GM12865 (cell line): ENCODE results near the gene RPUSD4.

ENCODE experiments used
- DNase-seq: peaks from one replicate; pipeline ENCODE4 v3.0.0; 2010; ENCODE audit warnings: low read depth
- H3K4me3 ChIP-seq: 2 replicates; pipeline ENCODE4 v1.5.1; 2011; ENCODE audit warnings: mild to moderate bottlenecking, low read depth, low read length, control low read depth
- TF ChIP-seq, protein P1 (sequence below): IDR thresholded peaks from 2 replicates; pipeline ENCODE4 v1.5.1; 2011; ENCODE audit warnings: low read length, control low read depth, low read depth, inconsistent platforms; ENCODE audit not compliant: insufficient read depth; ENCODE audit errors: missing control alignments

The RPUSD4 gene

GRCh38 chr11:126153972-126154371 lies 57.5 kb downstream of the RPUSD4 start:
- no peak overlapping the region for H3K4me3 ChIP-seq
- DNase-seq: no peak
- TF ChIP-seq, protein P1, sequence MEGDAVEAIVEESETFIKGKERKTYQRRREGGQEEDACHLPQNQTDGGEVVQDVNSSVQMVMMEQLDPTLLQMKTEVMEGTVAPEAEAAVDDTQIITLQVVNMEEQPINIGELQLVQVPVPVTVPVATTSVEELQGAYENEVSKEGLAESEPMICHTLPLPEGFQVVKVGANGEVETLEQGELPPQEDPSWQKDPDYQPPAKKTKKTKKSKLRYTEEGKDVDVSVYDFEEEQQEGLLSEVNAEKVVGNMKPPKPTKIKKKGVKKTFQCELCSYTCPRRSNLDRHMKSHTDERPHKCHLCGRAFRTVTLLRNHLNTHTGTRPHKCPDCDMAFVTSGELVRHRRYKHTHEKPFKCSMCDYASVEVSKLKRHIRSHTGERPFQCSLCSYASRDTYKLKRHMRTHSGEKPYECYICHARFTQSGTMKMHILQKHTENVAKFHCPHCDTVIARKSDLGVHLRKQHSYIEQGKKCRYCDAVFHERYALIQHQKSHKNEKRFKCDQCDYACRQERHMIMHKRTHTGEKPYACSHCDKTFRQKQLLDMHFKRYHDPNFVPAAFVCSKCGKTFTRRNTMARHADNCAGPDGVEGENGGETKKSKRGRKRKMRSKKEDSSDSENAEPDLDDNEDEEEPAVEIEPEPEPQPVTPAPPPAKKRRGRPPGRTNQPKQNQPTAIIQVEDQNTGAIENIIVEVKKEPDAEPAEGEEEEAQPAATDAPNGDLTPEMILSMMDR: no peak

DNA sequence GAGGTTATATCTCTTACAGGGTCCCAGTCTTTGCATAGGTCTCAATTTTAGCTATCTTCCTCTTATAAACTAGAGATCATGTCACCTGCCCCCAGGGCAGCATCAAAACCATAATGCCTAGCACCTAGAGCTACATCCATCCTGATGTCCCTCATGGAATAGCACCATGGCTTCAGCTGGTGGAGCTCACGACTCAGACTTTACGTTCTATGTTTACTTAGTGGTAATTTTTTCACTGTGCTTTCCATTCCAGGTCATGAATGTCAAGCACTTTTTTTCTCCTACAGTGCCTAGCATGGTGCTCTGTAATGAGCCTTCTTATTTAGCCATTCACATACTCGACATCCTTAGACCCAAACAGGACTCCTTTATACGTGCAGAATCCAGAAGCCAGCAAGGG lies 58.4 kb downstream of the RPUSD4 start:
- H3K4me3 ChIP-seq: no peak overlapping the region
- DNase-seq: no peak
- TF ChIP-seq, protein P1: no peak

DNA sequence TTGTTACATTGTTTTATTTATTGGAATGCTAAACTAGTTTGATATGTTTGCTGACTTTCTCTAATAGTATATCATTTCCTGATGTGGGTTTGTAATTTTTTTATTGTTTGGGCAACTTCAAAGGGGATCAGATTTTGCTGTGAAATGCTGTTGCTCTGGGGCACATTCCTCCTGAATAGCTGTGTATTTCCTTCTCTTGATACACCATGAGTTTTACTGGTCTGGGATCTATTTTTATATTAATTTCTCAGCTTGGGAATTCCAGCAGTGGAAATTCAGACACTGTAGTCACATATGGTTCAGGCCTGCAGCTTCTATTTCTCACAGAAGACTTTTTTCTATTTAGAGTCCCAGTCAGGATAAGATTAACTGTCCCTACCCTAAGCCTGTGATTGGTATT lies 58.9 kb downstream of the RPUSD4 start:
- TF ChIP-seq, protein P1: no peak
- H3K4me3 ChIP-seq: no peak overlapping the region
- DNase-seq: no peak

DNA sequence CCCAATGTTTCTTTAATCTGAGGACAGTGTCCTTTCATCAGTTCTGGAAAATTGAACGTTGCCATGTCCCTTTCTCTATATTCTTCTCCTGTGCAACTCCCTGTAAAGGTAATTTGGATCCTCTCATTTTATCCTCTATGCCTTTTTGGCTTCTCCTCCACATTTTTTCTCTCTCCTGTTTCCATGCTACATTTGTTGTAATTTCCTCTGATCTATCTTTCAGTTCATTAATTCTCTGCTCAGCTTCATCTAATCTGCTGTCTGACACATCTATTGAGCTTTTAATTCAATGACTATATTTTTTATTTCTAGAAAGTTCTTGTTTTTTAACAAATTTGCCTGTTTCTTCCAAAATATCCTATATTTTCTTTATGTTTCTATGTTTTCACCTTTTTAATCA lies 59.3 kb downstream of the RPUSD4 start:
- no peak overlapping the region for H3K4me3 ChIP-seq
- TF ChIP-seq, protein P1: no peak
- DNase-seq: no peak
